Calu3 (cell line): ENCODE measurements around the gene TECTA. TPM values are rescaled to one million over a fixed set of nuclear protein-coding genes. Genes with fewer than 3 reads are reported as not detected.
A peak's percentile ranks its signal among the peaks of the same experiment; 100 is the strongest.

Experiments
- BruUV-seq: library from RNA; stranded (reverse); fragments of 400-500 nt; replicated peaks from 2 replicates; lab custom pipeline; 2021; lab: Mats Ljungman, UMichigan
- CTCF ChIA-PET: fragments of 300-600 bp; sonication (Branson Sonifier 250); formaldehyde crosslinking; loops from one replicate; lab custom pipeline; 2022; ENCODE audit warnings: antibody characterized with exemption; lab: Charles Lee
- DNase-seq: peaks from one replicate; pipeline ENCODE4 v3.0.0; 2022
- H3K27ac Mint-ChIP-seq: one replicate; pipeline ENCODE4 v1.8.0; 2022; ENCODE audit warnings: mixed read lengths; ENCODE audit not compliant: unreplicated experiment
- H3K27me3 Mint-ChIP-seq: one replicate; pipeline ENCODE4 v1.8.0; 2022; ENCODE audit warnings: mixed read lengths; ENCODE audit not compliant: unreplicated experiment
- H3K36me3 Mint-ChIP-seq: one replicate; pipeline ENCODE4 v1.8.0; 2022; ENCODE audit warnings: mild to moderate bottlenecking, moderate library complexity, mixed read lengths; ENCODE audit not compliant: insufficient read depth, unreplicated experiment
- H3K4me1 Mint-ChIP-seq: one replicate; pipeline ENCODE4 v1.8.0; 2022; ENCODE audit warnings: mild to moderate bottlenecking, low read depth, mixed read lengths; ENCODE audit not compliant: unreplicated experiment
- H3K4me3 Mint-ChIP-seq: one replicate; pipeline ENCODE4 v1.8.0; 2022; ENCODE audit warnings: mild to moderate bottlenecking, low read depth, moderate library complexity, mixed read lengths; ENCODE audit not compliant: unreplicated experiment
- H3K9me3 Mint-ChIP-seq: one replicate; pipeline ENCODE4 v1.8.0; 2022; ENCODE audit warnings: low read depth, mixed read lengths; ENCODE audit not compliant: unreplicated experiment
- intact Hi-C: fragments of 100-400 bp; cut with micrococcal nuclease; formaldehyde crosslinking; loops from one replicate; pipeline ENCODE4 v1.10.0; 2022; ENCODE audit not compliant: unreplicated experiment
- total RNA-seq: library from RNA; stranded (reverse); gene quantifications from 2 replicates; pipeline ENCODE4 v1.2.3, GENCODE V29; 2022
- TF ChIP-seq, protein P1 (sequence below): fragments of 200-600 bp; IDR thresholded peaks from one replicate; pipeline ENCODE4 v1.8.0; 2022; ENCODE audit warnings: antibody characterized with exemption; ENCODE audit not compliant: unreplicated experiment

The TECTA gene
- total RNA-seq, 1 experiment from 2014 or later, result not detected

DNA sequence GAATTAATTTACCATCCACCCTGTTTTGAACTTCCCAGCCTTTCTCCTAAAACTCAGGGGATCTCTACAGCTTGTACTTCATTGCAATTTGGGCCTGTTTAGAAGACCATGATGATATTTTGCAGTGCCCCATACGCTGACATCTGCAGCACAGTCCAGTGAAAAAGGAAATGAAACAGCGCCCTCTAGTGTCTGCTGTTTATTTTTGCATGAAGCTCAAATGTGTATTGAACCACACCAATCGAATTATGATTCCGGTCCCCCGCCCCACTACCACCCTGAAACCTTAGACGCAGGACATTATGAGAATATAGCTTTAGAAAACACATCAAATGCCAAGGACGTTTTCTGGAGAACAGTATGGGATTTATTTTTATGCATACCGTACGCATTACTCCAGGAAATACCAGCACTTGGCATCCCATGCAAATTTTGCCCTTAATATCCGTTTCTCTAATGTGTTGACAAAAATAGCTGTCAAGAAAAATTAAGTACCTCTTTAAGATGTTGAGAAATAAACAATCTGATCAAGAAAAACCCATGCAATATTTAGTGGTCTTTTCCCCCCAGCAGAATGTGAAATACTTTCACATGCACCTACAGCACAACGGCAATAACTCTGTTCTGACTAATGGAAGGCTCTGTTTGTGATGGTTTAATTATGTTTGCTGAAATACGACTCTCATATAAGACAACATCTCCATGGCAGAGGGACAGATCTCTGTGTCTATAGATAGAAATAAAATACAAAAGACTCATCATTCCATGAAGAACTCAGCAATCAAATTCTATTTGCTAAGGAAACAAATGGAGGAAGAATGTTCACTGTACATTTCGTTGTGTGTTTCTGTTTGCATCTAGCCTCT lies 93.9 kb downstream of the TECTA start:
- intact Hi-C loops, result loop anchor here (5.0 to 10.0 kb wide), 3 partner anchors 160 to 683 kb away; partner anchors contain the start of gene GRIK4
- CTCF ChIA-PET, result interaction anchor here (0.8 to 1.3 kb wide), 4 partner anchors 242 to 535 kb away, joined by 3 to 4 read pairs (median 3); no protein-coding TSS in a partner anchor
- BruUV-seq, result no TSS peak
- no peak overlapping the region for H3K4me3 Mint-ChIP-seq
- TF ChIP-seq, protein P1, sequence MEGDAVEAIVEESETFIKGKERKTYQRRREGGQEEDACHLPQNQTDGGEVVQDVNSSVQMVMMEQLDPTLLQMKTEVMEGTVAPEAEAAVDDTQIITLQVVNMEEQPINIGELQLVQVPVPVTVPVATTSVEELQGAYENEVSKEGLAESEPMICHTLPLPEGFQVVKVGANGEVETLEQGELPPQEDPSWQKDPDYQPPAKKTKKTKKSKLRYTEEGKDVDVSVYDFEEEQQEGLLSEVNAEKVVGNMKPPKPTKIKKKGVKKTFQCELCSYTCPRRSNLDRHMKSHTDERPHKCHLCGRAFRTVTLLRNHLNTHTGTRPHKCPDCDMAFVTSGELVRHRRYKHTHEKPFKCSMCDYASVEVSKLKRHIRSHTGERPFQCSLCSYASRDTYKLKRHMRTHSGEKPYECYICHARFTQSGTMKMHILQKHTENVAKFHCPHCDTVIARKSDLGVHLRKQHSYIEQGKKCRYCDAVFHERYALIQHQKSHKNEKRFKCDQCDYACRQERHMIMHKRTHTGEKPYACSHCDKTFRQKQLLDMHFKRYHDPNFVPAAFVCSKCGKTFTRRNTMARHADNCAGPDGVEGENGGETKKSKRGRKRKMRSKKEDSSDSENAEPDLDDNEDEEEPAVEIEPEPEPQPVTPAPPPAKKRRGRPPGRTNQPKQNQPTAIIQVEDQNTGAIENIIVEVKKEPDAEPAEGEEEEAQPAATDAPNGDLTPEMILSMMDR, result peak; percentile 57
- H3K36me3 Mint-ChIP-seq, result no peaks in the 10 kb centered on the region
- H3K27me3 Mint-ChIP-seq, result peaks cover 16% of the 10 kb centered on the region
- DNase-seq, result peak; percentile 36
- no peaks in the 10 kb centered on the region for H3K4me1 Mint-ChIP-seq
- H3K27ac Mint-ChIP-seq, result no peak overlapping the region
- H3K9me3 Mint-ChIP-seq, result no peaks in the 10 kb centered on the region

DNA sequence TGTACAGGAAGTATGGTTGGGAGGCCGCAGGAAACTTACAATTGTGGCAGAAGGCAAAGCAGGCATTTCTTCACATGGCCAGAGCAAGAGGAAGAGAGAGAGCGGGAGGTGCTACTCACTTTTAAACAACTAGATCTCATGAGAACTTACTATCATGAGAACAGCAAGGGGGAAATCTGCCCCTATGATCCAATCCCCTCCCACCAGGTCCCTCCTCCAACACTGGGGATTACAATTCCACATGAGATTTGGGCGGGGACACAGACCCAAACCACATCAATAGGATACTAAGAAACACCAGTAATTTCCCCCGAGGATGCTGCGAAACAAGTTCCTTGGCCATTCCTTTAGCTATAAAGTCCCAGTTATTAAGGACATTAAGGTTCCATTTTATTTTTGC lies 97.4 kb downstream of the TECTA start:
- DNase-seq, result no peak
- no peak overlapping the region for H3K27ac Mint-ChIP-seq
- TF ChIP-seq, protein P1, result no peak
- no TSS peak for BruUV-seq
- H3K4me1 Mint-ChIP-seq, result no peaks in the 10 kb centered on the region
- H3K27me3 Mint-ChIP-seq, result no peaks in the 10 kb centered on the region
- CTCF ChIA-PET, result no interaction called here
- H3K4me3 Mint-ChIP-seq, result no peak overlapping the region
- intact Hi-C loops, result loop anchor here (5.0 to 10.0 kb wide), 3 partner anchors 164 to 686 kb away; partner anchors contain the start of gene GRIK4
- no peaks in the 10 kb centered on the region for H3K9me3 Mint-ChIP-seq
- H3K36me3 Mint-ChIP-seq, result no peaks in the 10 kb centered on the region

DNA sequence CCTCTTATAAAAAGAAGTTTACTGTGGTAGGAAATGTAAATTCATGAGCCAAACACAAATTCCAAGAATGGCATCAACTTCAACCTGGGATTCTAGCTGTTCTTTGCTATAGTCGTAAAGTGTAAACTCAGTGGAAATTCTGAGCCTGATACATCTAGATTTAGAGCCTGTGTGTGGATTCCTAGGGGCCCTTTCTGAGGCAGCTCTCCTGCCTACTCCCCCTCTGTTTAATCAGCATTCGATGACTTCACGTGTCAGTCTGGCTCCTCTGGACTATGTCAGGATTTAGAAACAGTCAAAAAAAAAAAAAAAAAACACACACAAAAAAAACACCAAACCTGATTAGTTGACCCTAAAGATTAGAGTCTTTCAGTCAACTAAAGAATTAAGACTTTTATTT lies 98.5 kb downstream of the TECTA start:
- intact Hi-C loops, result loop anchor here (5.0 to 10.0 kb wide), 3 partner anchors 165 to 687 kb away; partner anchors contain the start of gene GRIK4
- BruUV-seq, result no TSS peak
- Mint-ChIP-seq H3K4me1 (no peaks in the 10 kb centered on the region), H3K36me3 (no peaks in the 10 kb centered on the region), H3K27ac (no peak overlapping the region), H3K4me3 (no peak overlapping the region), H3K9me3 (no peaks in the 10 kb centered on the region), H3K27me3 (no peaks in the 10 kb centered on the region)
- TF ChIP-seq, protein P1, result no peak
- CTCF ChIA-PET, result no interaction called here
- no peak for DNase-seq

DNA sequence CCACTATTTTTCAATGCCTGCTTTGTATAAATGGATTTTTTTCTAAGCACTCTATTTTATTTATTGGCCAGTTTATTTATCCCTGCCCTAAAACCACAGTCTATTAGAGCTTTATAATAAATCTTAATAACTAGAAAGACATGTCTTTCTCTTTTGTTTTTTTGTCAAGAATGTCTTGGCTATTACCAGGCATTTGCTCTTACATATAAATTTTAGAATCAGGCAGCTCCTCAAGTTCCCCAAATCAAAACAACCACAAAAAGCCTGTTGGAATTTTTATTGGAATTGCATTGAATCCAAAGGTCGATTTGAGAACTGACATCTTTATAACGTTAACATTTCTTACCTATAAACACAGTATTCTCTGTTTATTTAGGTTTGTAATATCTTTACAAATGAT lies 105.8 kb downstream of the TECTA start:
- H3K9me3 Mint-ChIP-seq, result no peaks in the 10 kb centered on the region
- no peaks in the 10 kb centered on the region for H3K27me3 Mint-ChIP-seq
- no peak overlapping the region for H3K4me3 Mint-ChIP-seq
- no peak for DNase-seq
- intact Hi-C loops, result no loop called here
- H3K27ac Mint-ChIP-seq, result no peak overlapping the region
- no TSS peak for BruUV-seq
- H3K36me3 Mint-ChIP-seq, result no peaks in the 10 kb centered on the region
- H3K4me1 Mint-ChIP-seq, result no peaks in the 10 kb centered on the region
- CTCF ChIA-PET, result no interaction called here
- TF ChIP-seq, protein P1, result no peak
